ENCODE results near the gene PCNX3.

The PCNX3 gene

GRCh38 chr11:65586247-65586630 lies 29.3 kb upstream of the PCNX3 start:
- Histone ChIP-seq H3K27me3 (ENCODE audit: insufficient read depth, low read length, poor library complexity, severe bottlenecking) (no peaks in the 10 kb centered on the region), H3K36me3 (ENCODE audit: insufficient read depth, low read length) (no peaks in the 10 kb centered on the region), H2AFZ (ENCODE audit: low read length) (no peak overlapping the region), H3F3A (ENCODE audit: low read depth) (no peaks in the 10 kb centered on the region), H3K4me3 (ENCODE audit: low read length, poor library complexity, severe bottlenecking) (no peak overlapping the region), H3K9me3 (ENCODE audit: insufficient read depth, low read depth, low read length) (no peaks in the 10 kb centered on the region), H4K20me1 (ENCODE audit: insufficient read depth, low read length, poor library complexity, severe bottlenecking) (peaks cover 2% of the 10 kb centered on the region), H3K79me2 (ENCODE audit: insufficient read depth, low read length) (no peaks in the 10 kb centered on the region), H3K9ac (ENCODE audit: low read depth, low read length, poor library complexity, severe bottlenecking) (no peak overlapping the region), H3K9me2 (replicated peaks; ENCODE audit: low read depth, low read length) (no peaks in the 10 kb centered on the region), H3K4me1 (ENCODE audit: insufficient read depth, low read length, poor library complexity, severe bottlenecking) (peaks cover 20% of the 10 kb centered on the region), H3K4me2 (ENCODE audit: low read depth, low read length, poor library complexity, severe bottlenecking) (no peak overlapping the region)
- TF ChIP-seq EZH2phosphoT487 (IDR thresholded peaks at IDR 0.05; ENCODE audit: borderline replicate concordance) = no peak
- no peak for TF ChIP-seq CTCF (conservative IDR thresholded peaks at IDR 0.05; ENCODE audit: low read length)

GRCh38 chr11:65586676-65587075 lies 28.9 kb upstream of the PCNX3 start:
- Histone ChIP-seq H3K4me3 (ENCODE audit: low read length, poor library complexity, severe bottlenecking) (no peak overlapping the region), H3K9ac (ENCODE audit: low read depth, low read length, poor library complexity, severe bottlenecking) (no peak overlapping the region), H3K27me3 (ENCODE audit: insufficient read depth, low read length, poor library complexity, severe bottlenecking) (no peaks in the 10 kb centered on the region), H3K4me2 (ENCODE audit: low read depth, low read length, poor library complexity, severe bottlenecking) (no peak overlapping the region), H3K4me1 (ENCODE audit: insufficient read depth, low read length, poor library complexity, severe bottlenecking) (peaks cover 20% of the 10 kb centered on the region), H3K36me3 (ENCODE audit: insufficient read depth, low read length) (no peaks in the 10 kb centered on the region), H3K9me2 (replicated peaks; ENCODE audit: low read depth, low read length) (no peaks in the 10 kb centered on the region), H3K9me3 (ENCODE audit: insufficient read depth, low read depth, low read length) (no peaks in the 10 kb centered on the region), H3F3A (ENCODE audit: low read depth) (no peaks in the 10 kb centered on the region), H4K20me1 (ENCODE audit: insufficient read depth, low read length, poor library complexity, severe bottlenecking) (peaks cover 2% of the 10 kb centered on the region), H2AFZ (ENCODE audit: low read length) (no peak overlapping the region), H3K79me2 (ENCODE audit: insufficient read depth, low read length) (no peaks in the 10 kb centered on the region)
- TF ChIP-seq EZH2phosphoT487 (IDR thresholded peaks at IDR 0.05; ENCODE audit: borderline replicate concordance) = no peak
- no peak for TF ChIP-seq CTCF (conservative IDR thresholded peaks at IDR 0.05; ENCODE audit: low read length)

GRCh38 chr11:65588199-65589054 lies 27.1 kb upstream of the PCNX3 start:
- no peaks in the 10 kb centered on the region for H3K36me3 ChIP-seq (ENCODE audit: insufficient read depth, low read length)
- H3K4me2 ChIP-seq (ENCODE audit: low read depth, low read length, poor library complexity, severe bottlenecking) = peak overlapping the region; percentile 38
- no peak overlapping the region for H2AFZ ChIP-seq (ENCODE audit: low read length)
- H3K79me2 ChIP-seq (ENCODE audit: insufficient read depth, low read length) = no peaks in the 10 kb centered on the region
- peaks cover 20% of the 10 kb centered on the region for H3K4me1 ChIP-seq (ENCODE audit: insufficient read depth, low read length, poor library complexity, severe bottlenecking)
- H4K20me1 ChIP-seq (ENCODE audit: insufficient read depth, low read length, poor library complexity, severe bottlenecking) = peaks cover 2% of the 10 kb centered on the region
- H3K9me2 ChIP-seq (replicated peaks; ENCODE audit: low read depth, low read length) = no peaks in the 10 kb centered on the region
- peak overlapping the region; percentile 55 for H3K9ac ChIP-seq (ENCODE audit: low read depth, low read length, poor library complexity, severe bottlenecking)
- no peaks in the 10 kb centered on the region for H3K27me3 ChIP-seq (ENCODE audit: insufficient read depth, low read length, poor library complexity, severe bottlenecking)
- H3K9me3 ChIP-seq (ENCODE audit: insufficient read depth, low read depth, low read length) = no peaks in the 10 kb centered on the region
- H3K4me3 ChIP-seq (ENCODE audit: low read length, poor library complexity, severe bottlenecking) = no peak overlapping the region
- TF ChIP-seq EZH2phosphoT487 (IDR thresholded peaks at IDR 0.05; ENCODE audit: borderline replicate concordance) (no peak), CTCF (conservative IDR thresholded peaks at IDR 0.05; ENCODE audit: low read length) (peak; percentile 82)
- no peaks in the 10 kb centered on the region for H3F3A ChIP-seq (ENCODE audit: low read depth)
